LoVo (cell line): ENCODE data around the gene STON1.
"Not testable (repeated sequence)": the region's sequence is repeated elsewhere in the genome, so short reads cannot be mapped to it uniquely, and the experiment has no call there.

Experiments used
- DNase-seq: peaks from one replicate; pipeline ENCODE4 v3.0.0-alpha.2; 2016; ENCODE audit warnings: low spot score

The STON1 gene

GRCh38 chr2:48529194-48529593 is 760 bp upstream of the STON1 start:
- DNase-seq = no peak

DNA sequence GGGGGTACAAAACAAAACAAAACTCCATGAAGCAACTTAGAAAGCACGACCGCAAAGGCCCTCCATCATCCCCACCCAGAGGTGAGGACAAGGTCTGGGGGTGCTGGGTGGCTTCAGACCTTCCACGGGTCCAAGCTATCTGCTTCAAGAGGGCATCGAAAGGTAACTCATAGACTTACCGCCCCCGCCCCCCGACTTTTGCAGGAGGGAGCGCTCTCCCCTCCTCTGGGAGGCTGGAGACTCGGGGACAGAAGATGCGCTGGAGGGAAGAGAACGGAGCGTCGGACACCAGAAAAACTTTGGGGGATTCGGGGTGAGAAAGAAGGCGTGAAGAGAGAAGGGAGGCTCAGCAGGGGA is 300 bp upstream of the STON1 start:
- no peak for DNase-seq

- peak; percentile 32 for DNase-seq
Observed at GRCh38 chr2:48531141-48531648, 1.2 kb downstream of the STON1 start.

- no peak for DNase-seq
Observed at GRCh38 chr2:48532174-48532573, 2.2 kb downstream of the STON1 start.

DNA sequence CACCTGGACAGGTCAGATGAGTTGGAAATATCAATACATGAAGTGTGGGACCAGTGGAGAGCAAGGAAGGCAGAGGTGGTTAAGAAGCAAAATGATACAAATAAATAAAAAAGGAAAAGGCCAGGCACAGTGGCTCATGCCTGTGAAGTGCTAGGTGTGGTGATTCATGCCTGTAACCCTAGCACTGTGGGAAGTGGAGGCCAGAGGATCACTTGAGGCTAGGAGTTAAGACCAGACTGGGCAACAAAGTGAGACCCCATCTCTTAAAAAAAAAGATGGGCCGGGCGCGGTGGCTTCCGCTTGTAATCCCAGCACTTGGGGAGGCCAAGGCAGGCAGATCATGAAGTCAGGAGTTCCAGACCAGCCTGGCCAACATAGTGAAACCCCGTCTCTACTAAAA is 2.9 kb downstream of the STON1 start:
- DNase-seq = no peak

DNA sequence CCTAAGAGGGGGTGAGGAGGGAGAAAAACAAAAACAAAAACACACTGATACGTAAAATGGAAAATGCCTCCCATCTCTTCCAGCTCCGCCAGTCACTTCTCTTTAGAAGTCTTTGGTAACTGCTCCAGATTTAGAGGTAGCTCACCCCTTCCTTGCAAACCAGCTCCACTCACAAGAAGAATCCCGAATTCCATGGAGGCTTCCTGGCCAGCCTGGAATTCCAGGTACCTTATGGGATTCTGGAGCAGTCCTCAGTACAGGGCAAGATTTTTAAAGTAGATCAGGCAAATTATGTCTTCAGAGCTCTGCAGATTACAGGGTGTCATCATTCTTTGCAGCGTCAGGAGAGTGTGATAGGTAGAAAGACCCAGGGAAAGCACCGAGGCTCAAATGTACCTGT is 4.8 kb downstream of the STON1 start:
- no peak for DNase-seq

DNA sequence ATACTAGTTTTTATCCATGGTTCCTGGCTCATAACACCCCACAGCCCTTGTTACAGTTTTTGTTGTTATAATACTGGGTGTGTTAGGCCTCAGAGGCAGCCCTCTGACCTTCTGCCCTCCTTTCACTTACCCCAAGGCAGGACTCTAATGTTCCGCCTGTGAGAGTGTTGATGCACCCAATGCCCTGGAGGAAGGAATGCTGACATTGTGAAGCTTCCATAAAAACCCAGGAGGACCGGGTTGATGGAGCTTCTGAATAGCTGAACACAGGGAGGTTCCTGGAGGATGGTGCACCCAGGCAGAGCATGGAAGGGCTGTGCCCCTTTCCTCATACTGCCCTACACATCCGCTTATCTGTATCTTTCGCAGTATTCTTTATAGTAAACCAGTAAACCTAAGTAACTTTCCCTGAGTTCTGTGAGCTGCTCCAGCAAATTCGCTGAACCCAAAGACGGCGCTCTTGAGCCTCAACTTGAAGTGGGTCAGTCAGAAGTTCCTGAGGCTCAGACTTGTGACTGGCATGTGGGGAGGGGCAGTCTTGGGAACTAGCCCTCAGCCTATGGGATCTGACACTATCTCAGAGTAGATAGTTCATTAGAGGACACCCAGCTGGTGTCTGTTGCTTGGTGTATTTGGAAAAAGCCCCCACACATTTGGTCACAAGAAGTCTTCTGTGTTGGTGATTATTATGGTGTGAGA is 10.4 kb downstream of the STON1 start:
- no peak for DNase-seq

GRCh38 chr2:48541666-48542389 is 11.9 kb downstream of the STON1 start:
- no peak for DNase-seq

- no peak for DNase-seq
Observed at GRCh38 chr2:48543895-48544294, 13.9 kb downstream of the STON1 start.

DNA sequence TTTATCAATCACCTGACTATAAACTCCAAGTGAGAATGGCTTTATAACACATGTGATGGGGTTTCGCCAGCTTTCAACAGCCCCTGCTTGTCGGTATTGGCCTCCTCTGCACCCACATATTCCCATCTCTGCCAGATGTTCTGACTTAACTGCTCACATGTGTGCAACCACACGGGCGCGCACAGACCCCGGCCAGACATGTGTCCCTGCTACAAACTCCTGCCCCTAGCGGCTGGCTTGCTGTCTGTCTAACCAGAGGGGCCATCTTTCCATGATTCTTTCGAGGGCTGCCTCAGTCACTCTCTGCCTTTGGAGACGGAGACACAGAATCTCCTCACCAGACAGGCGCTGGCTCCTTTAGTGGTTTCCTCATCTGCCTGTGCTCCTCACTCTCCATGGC is 15.3 kb downstream of the STON1 start:
- DNase-seq = no peak

- no peak for DNase-seq
Observed at GRCh38 chr2:48548840-48549239, 18.9 kb downstream of the STON1 start.

DNA sequence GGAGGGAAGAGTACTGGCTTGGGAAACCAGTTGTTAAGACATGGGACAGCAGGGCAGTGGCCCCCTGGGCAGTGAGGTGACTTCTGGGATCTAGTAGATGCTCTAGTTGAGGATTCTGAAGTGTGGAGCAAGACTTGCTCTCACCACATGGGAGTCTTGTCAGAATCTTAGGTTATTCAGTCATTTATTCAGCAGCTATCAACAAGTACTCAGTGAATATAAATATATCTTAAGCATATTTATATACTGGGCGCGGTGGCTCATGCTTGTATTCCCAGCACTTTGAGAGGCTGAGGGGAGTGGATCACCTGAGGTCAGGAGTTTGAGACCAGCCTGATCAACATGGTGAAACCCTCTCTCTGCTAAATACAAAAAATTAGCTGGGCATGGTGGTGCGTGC is 20.0 kb downstream of the STON1 start:
- DNase-seq = no peak

GRCh38 chr2:48551548-48551947 is 21.6 kb downstream of the STON1 start:
- no peak for DNase-seq

- not testable (repeated sequence) for DNase-seq
Observed at GRCh38 chr2:48555071-48555470, 25.1 kb downstream of the STON1 start.

GRCh38 chr2:48558456-48558855 is 28.5 kb downstream of the STON1 start:
- DNase-seq = no peak

- DNase-seq = no peak
Observed at GRCh38 chr2:48560546-48561209, 30.7 kb downstream of the STON1 start.

- DNase-seq = no peak
Observed at GRCh38 chr2:48562281-48562680, 32.3 kb downstream of the STON1 start.

DNA sequence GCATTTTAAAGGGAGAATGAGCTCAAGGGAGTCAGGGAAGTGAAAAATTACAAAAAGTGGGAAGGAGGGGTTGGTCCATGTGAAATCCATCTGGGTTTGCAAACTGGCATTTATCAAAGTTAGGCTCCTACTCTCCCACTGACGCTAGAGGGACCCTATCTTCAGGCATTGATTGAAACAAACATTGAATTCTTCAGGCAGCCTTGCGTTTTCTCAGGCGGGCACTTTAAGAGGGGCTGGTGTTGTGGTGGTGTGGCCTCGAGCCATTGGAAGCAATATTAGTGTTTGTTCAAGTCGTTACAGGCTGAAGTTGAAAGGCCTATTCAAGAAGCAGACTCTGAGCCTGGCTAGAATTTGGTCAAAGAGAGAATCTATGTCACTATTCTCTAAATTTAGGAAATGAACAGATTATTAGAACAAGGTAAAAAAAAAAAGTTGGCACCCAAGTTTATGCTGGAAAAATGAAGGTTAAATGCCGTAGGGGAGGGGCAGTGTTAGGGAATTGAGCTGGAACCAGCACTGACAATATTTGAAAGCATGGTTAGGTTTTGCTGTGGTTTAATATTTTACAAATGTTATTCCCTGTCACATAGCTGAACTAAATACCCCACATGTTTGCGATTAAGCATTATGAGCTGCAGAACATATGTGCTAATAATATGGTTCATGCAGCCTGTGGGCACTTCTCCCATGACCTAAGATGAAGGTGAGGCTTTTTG is 36.8 kb downstream of the STON1 start:
- DNase-seq = no peak

GRCh38 chr2:48567671-48568070 is 37.7 kb downstream of the STON1 start:
- no peak for DNase-seq

- no peak for DNase-seq
Observed at GRCh38 chr2:48568547-48568946, 38.6 kb downstream of the STON1 start.

DNA sequence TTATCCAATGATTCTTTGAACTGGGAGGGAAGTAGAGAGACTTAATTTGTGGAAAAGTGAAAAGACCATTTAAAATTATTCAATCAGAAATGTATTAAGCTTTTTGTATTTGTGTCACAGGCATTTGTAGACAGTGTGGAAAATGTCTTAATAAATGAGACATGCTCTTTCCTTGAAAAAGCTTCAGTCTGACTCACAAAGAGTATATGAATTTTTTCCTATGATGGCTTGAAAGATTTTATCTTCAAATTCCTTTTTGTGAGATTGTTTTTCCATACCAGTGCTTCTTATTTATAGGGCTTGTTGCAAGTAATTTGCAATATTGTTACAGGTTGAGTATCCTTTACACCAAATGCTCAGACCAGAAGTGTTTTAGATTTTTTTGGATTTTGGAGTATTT is 39.5 kb downstream of the STON1 start:
- no peak for DNase-seq

DNA sequence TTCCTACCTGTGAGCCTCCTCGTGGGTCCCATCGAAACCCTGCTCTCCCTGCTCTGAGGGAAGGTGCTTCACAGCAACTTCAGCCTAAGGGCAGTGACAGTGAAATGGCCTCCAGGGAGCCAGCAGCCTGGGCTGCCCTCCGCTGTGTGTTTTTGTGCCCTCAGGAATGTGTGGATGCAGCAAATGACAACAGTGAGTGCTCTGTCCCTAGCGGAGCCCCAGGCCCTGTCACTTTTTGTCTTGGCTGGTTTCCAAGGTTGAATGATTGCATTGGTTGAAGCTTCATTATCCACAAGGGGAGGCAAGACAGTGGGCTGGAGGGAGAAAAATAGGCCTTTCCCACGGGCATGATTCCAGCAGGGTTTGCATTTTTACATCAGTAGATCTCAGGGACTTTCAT is 42.9 kb downstream of the STON1 start:
- no peak for DNase-seq
